GM06990 (cell line): ENCODE results near the gene SNAPIN.

Source experiments
- DNase-seq: peaks from one replicate; pipeline ENCODE4 v3.0.0-alpha.2; 2011; ENCODE audit not compliant: insufficient read length; ENCODE audit errors: extremely low read depth
- H3K27me3 ChIP-seq: replicated peaks from 2 replicates; pipeline ENCODE4 v1.6.0; 2011; ENCODE audit warnings: low read length; ENCODE audit not compliant: control insufficient read depth, insufficient read depth
- H3K36me3 ChIP-seq: 2 replicates; pipeline ENCODE4 v1.5.1; 2011; ENCODE audit warnings: low read length; ENCODE audit not compliant: control insufficient read depth, insufficient read depth
- H3K4me3 ChIP-seq: replicated peaks from 2 replicates; pipeline ENCODE4 v1.5.1; 2011; ENCODE audit warnings: low read depth, mild to moderate bottlenecking, control low read depth, low read length
- TF ChIP-seq, protein P1 (sequence below): IDR thresholded peaks from 2 replicates; pipeline ENCODE4 v1.5.1; 2011; ENCODE audit warnings: low read length, control low read depth, mild to moderate bottlenecking, inconsistent platforms; ENCODE audit not compliant: insufficient read depth, poor library complexity, severe bottlenecking

The SNAPIN gene

DNA sequence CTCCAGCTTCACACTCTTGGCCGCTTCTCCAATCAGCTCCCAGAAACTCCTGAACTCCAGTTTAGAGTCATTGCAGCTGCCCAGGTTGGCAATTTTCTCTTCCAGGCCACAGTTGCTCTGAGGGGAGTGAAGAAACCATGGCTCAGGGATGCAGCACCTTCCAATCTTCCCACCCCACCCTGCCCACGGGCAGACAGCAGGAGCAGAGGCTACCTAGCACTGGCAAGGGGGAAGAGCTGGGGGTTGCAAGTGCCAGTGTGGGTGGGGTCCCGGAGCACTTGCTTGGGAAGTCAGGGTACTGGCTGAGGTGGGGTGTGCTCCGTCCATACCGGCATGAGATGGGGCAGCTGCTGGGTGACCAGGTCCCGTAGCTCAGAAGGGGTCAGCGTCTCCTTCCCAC lies 43.6 kb upstream of the SNAPIN start:
- DNase-seq: no peak
- Histone ChIP-seq H3K36me3 (no peaks in the 10 kb centered on the region), H3K27me3 (no peaks in the 10 kb centered on the region; the same call in 1 of the 2 replicates), H3K4me3 (no peak overlapping the region)
- TF ChIP-seq, protein P1, sequence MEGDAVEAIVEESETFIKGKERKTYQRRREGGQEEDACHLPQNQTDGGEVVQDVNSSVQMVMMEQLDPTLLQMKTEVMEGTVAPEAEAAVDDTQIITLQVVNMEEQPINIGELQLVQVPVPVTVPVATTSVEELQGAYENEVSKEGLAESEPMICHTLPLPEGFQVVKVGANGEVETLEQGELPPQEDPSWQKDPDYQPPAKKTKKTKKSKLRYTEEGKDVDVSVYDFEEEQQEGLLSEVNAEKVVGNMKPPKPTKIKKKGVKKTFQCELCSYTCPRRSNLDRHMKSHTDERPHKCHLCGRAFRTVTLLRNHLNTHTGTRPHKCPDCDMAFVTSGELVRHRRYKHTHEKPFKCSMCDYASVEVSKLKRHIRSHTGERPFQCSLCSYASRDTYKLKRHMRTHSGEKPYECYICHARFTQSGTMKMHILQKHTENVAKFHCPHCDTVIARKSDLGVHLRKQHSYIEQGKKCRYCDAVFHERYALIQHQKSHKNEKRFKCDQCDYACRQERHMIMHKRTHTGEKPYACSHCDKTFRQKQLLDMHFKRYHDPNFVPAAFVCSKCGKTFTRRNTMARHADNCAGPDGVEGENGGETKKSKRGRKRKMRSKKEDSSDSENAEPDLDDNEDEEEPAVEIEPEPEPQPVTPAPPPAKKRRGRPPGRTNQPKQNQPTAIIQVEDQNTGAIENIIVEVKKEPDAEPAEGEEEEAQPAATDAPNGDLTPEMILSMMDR: no peak

DNA sequence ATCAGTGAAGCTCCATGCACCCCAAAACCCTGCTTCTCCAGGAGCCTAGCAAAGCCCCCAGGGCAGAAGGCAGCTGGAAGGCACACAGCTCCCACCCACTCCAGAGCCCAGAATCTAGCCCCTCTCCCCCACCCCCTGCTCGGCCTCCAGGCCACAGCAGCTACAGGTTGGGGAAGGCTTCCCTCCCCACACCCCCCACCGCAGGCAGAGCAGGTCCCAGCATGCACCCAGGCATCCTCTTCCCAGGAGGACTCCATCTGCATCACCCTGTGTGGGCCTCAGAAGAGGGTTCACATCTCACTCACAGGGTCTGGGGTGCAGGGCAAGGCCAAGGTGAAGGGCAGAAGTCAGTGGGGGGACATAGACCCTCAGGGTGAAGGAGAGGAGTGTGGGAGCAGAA lies 43.1 kb upstream of the SNAPIN start:
- Histone ChIP-seq H3K4me3 (no peak overlapping the region), H3K36me3 (no peaks in the 10 kb centered on the region), H3K27me3 (no peaks in the 10 kb centered on the region)
- no peak for DNase-seq
- TF ChIP-seq, protein P1: no peak

- TF ChIP-seq, protein P1: no peak
- H3K27me3 ChIP-seq: no peaks in the 10 kb centered on the region
- no peak for DNase-seq
- no peak within 1 kb of the TSS for H3K4me3 ChIP-seq
- no peaks in the 10 kb centered on the region for H3K36me3 ChIP-seq
Measured at GRCh38 chr1:153616144-153616916, 42.2 kb upstream of the SNAPIN start, which contains the start of gene S100A14. Gene S100A14 (minus strand): TSS chr1:153616325. CDS start chr1:153615858, 467 bp downstream.

DNA sequence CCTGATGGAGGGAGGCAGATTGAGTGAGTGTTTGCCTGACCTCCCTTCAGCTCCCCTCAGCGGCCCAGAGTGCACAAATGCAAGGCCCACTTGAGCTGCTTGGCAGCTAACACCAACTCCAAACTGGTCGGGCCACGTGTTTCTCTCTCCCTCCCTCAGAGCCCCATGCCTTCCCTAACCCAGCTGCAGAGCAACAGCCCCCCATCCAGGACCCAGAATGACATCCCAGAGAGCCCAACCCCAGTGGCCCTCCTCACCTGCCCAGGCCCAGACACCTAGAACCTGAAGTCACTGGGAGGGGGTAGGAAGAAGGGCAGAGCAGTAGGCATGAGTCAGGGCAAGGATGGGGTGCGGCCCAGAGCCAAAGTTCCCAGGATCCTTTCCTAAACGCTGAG lies 41.6 kb upstream of the SNAPIN start:
- H3K27me3 ChIP-seq: no peaks in the 10 kb centered on the region
- H3K4me3 ChIP-seq: no peak overlapping the region
- TF ChIP-seq, protein P1: no peak
- H3K36me3 ChIP-seq: no peaks in the 10 kb centered on the region
- DNase-seq: no peak

DNA sequence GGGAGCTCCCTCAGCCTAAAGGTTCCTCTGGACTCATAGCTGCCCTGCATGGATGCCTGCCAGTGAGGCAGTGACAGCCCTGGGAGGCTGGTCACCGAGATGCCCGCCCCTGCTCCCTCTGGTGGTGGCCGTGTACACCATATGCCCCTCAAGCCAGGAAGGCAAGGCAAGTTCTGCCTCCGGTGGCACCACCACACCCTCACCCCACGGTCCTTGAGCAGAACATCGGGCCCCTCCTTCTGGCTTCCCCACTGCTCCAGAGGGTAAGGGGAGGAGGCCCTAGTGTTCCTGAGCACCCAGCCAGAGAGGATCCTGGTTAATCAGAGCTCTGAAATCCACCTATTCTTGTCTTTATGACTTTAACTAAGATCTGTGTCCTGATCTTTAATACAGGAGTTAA lies 40.8 kb upstream of the SNAPIN start:
- TF ChIP-seq, protein P1: peak; percentile 90
- no peaks in the 10 kb centered on the region for H3K36me3 ChIP-seq
- H3K27me3 ChIP-seq: no peaks in the 10 kb centered on the region
- peak; percentile 61 for DNase-seq
- no peak overlapping the region for H3K4me3 ChIP-seq

DNA sequence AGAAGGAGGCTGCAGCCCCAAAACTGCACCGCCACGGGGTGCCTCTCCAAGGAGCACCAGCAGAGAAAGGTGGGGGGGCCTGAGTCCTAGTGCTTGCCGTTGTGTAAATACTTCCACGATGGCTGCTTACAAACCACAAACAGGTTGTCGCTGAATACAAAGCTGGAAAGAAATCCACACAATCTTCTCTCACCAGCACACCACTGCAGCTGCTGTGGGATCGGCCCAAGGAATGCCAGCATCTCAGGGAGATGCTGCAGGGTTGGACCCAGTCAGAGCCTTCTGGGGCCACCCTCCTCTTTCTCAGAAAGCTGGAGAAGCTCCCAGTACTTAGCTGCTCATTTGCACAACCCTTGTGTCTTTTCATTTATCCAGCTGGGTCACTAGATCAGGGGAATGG lies 39.3 kb upstream of the SNAPIN start:
- no peak for DNase-seq
- Histone ChIP-seq H3K36me3 (no peaks in the 10 kb centered on the region), H3K4me3 (no peak overlapping the region), H3K27me3 (no peaks in the 10 kb centered on the region)
- TF ChIP-seq, protein P1: no peak
